Measurements from ENCODE around the gene ZNF728.
"Not testable (repeated sequence)": the region's sequence is repeated elsewhere in the genome, so short reads cannot be mapped to it uniquely, and the experiment has no call there.

ZNF728 gene

GRCh38 chr19:23002690-23003422 is at the start of gene ZNF728:
Gene ZNF728, minus strand, starts transcription at chr19:23003176. Its CDS starts 146 bp downstream, at chr19:23003030.
- peak; percentile 10 to 91 (median 40) for DNase-seq
- intact Hi-C loops (cut with DNase I): no loop called here

- no peak for DNase-seq
Observed at GRCh38 chr19:23052349-23052748, 49.4 kb upstream of the ZNF728 start.

GRCh38 chr19:23049256-23049655 is 46.3 kb upstream of the ZNF728 start:
- no peak for DNase-seq
- intact Hi-C loops (cut with DNase I): no loop called here

More at GRCh38 chr19:23052349-23052748, 49.4 kb upstream of the ZNF728 start:
- intact Hi-C loops (cut with DNase I): no loop called here

GRCh38 chr19:23046743-23047142 is 43.8 kb upstream of the ZNF728 start:
- no peak for DNase-seq
- intact Hi-C loops (cut with DNase I): no loop called here

- intact Hi-C loops (cut with DNase I): no loop called here
- DNase-seq: no peak
Observed at GRCh38 chr19:23033721-23034120, 30.7 kb upstream of the ZNF728 start.

- no peak for DNase-seq
- intact Hi-C loops (cut with DNase I): no loop called here
Observed at GRCh38 chr19:23015660-23016059, 12.7 kb upstream of the ZNF728 start.

GRCh38 chr19:22994957-22995356 is 8.0 kb downstream of the ZNF728 start:
- intact Hi-C loops (cut with DNase I); DNase-seq: not testable (repeated sequence)

GRCh38 chr19:22976248-22976647 is 26.7 kb downstream of the ZNF728 start:
- no peak for DNase-seq
- intact Hi-C loops (cut with DNase I): no loop called here

GRCh38 chr19:22975546-22976136 is 27.3 kb downstream of the ZNF728 start:
- intact Hi-C loops (cut with DNase I); DNase-seq: not testable (repeated sequence)

GRCh38 chr19:22945560-22945959 is 57.4 kb downstream of the ZNF728 start:
- DNase-seq: no peak
- intact Hi-C loops (cut with DNase I): no loop called here

- intact Hi-C loops (cut with DNase I): no loop called here
- no peak for DNase-seq
Observed at GRCh38 chr19:22935151-22935550, 67.8 kb downstream of the ZNF728 start.

GRCh38 chr19:22927576-22927975 is 75.4 kb downstream of the ZNF728 start:
- DNase-seq; intact Hi-C loops (cut with DNase I): not testable (repeated sequence)

GRCh38 chr19:22925181-22925580 is 77.8 kb downstream of the ZNF728 start:
- DNase-seq; intact Hi-C loops (cut with DNase I): not testable (repeated sequence)

Data from posterior cingulate gyrus (tissue), 11 donors.